CD4-positive, alpha-beta T cell treated with Interleukin-1 beta for 1 hour (primary cell): Measurements from ENCODE around the gene USP3.
"Not testable (repeated sequence)": the region's sequence is repeated elsewhere in the genome, so short reads cannot be mapped to it uniquely, and the experiment has no call there.

Source experiments
- DNase-seq, 2 donors: peaks; one replicate each; pipeline ENCODE4 v3.0.0-alpha.2; 2020 to 2022

Gene USP3

GRCh38 chr15:63513728-63514127 is 9.3 kb downstream of the USP3 start:
- no peak for DNase-seq

DNA sequence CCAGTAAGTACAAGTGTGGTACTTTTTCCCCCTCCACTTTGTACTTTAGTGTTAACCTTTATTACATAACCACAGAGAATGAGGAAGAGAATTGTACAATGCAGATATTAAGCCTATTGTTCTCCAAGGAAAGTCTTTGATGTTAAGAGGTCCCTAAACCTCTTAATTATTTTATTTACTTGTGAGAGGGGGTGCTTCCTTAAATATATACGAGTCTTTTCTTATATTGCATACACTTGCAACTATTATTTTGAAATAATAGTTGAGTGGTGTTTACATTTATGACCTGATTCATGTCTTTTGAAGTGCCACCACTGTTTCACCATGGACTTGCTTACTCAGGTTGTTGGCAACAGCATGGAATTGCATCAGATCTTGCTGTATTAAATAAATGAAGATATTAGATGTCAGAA is 10.1 kb downstream of the USP3 start:
- DNase-seq: no peak

DNA sequence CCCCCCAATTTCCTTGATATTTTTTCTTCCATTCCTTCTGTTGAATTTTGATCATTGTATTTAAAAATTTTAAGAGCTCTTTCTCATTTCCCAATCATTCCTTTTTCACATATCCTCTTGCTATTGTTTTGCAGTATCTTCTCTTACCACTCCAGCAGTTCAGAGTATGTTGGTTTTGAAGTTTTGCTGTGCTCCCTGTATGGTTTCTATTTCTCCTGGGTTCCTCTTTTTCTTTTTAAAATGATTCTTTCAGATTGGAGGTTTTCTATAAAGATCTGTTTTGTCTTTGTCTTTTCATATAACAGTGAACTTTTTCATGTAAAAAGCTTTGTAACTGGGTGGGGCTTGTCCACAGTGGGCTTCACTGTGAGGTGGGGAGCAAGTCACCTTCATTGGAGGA is 12.8 kb downstream of the USP3 start:
- DNase-seq: no peak

DNA sequence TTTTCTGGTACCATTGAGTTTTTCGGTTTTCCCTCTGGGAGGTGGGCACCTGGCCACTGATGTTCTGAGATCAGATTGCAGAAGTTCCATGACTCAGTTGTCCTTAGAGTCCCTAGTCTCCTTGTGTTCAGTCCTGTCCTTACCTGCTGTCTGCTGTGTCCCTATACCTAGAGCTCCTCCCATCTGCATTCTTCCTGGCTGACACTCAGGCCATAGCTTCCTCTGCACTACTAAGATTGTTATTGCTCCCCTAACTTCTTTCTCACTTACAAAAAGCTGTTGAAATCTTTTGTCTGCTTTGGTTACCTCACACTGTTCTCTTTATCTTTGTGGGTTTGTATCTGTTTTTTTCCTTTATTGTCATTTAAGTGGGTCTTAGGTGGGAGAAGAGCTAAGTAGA is 13.2 kb downstream of the USP3 start:
- no peak for DNase-seq

DNA sequence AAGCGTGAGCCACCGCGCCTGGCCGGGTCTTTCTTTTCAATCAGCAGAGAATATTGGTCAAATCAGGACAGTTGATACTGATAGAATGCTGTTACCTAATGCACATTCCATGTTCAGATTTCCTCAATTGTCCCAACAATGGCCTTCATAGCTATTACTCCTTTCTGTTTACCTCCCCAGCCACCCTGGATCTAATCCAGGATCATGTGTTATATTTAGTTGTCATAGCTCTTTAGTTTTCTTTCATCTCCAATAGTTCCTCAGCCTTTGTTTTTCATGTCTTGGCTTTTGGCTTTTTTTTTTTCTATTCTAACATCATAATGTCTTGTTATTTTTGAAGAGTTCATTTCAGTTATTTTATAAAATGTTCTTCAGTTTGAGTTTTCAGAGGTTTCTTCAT is 14.6 kb downstream of the USP3 start:
- DNase-seq: no peak

- no peak for DNase-seq
These were observed 15.3 kb downstream of the USP3 start for GRCh38 chr15:63519548-63520178.

- DNase-seq: not testable (repeated sequence)
These were observed 16.1 kb downstream of the USP3 start for GRCh38 chr15:63520462-63520861.

- no peak for DNase-seq
These were observed 17.8 kb downstream of the USP3 start for GRCh38 chr15:63522225-63522578.

DNA sequence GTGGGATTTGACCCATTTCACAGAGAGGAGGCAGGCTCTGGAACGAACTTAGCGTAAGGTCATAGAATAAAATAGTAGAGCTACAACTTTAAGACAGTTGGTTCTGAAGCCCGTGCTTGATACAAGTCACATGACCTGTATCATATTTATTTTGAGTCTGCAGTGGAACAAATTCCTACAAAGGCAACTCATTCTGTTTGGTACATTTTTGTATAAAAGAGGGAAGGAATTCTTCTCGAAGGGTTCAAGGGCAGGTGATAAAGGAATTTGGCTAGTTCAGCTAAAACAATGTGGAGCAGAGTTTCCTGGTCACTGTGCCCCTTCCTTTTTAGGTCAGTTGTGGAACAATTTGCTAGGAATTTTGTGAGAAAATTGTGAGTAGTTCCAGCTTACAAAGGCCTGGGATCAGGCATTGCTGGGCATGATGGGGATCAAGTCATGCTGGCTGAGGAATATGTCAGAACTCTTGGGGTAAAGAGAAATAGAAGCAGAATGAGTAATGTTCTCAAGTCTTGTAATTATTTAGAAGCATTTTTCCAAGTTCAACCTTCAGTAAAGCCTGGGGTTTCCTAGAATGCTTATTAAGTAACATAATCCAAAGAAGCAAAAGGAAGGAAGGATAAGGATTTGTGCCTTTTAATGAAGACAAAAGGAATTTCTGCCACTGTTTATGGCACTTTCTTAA is 19.1 kb downstream of the USP3 start:
- no peak for DNase-seq

GRCh38 chr15:63524316-63525015 is 20.1 kb downstream of the USP3 start:
- no peak for DNase-seq

DNA sequence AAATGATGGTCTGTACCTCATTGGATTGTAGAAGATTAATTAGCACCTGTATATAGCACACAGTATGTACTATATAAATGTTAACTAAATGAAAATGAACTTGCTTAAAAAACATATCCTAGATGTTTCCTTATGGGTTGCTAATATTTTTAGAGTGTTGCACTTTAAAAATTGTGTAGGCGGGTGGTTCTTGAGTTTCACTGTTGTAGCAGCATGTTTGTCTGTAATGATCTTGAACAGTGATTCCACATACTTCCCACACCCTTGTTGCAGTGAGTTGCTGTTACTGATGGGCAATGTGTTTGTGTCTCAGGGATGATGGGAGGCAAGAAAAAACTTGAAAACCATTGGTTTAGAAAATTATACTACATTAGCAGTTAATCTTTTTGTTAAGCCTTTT is 22.0 kb downstream of the USP3 start:
- no peak for DNase-seq

- no peak for DNase-seq
These were observed 23.8 kb downstream of the USP3 start for GRCh38 chr15:63528138-63528659.

GRCh38 chr15:63530235-63530634 is 25.8 kb downstream of the USP3 start:
- no peak for DNase-seq

GRCh38 chr15:63530752-63531299 is 26.4 kb downstream of the USP3 start:
- DNase-seq: no peak

DNA sequence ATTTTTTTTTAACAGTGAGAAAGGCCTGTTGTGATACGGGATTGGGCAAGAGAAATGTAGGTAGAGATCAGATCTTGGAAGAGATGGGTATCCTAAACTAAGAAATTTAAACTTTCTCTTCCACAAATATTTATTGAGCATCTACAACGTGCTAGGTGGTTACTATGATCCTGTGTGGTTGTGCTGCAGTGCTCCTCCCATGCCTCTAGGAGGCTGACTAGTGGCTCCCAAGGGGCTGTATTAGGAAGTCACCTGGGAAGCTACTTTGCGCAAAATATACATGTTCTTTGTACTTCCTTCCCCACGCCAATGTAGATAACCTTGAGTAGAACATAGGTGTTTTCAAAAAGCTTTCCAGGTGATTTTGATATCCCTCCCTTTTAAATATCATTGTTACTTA is 27.2 kb downstream of the USP3 start:
- DNase-seq: peak in 1 of 2 donors; percentile 17

DNA sequence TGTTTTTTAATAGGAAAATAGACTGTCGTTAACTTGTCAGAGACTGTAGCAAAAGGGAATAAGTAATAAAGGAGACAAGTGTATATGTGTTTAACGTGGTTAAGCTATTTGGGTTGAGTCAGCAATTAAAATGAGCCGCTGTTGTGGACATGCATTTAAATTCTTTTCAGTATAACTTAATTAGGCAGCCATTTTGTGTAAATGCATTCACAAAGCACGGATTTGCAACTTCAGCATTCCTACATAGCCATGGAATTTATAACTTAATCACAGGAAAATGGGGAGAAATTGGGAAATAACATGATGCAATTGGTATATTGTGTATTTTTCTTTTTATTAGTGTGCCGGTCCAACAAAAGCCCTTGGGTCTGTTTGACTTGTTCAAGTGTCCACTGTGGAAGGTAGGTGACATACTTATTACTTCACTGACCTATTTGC is 27.9 kb downstream of the USP3 start:
- DNase-seq: no peak

DNA sequence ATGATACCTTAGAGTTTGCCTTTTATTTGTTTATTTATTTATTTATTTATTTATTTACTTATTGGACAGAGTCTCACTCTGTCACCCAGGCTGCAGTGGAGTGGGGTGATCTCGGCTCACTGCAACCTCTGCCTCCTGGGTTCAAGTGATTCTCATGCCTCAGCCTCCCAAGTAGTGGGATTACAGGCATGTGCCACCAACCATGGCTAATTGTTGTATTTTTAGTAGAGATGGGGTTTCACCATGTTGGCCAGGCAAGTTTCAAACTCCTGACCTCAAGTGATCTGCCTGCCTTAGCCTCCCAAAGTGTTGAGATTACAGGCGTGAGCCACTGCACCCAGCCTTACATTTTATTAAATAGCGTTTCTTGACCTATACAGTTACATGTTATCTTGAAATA is 30.5 kb downstream of the USP3 start:
- not testable (repeated sequence) for DNase-seq

GRCh38 chr15:63535689-63536088 is 31.3 kb downstream of the USP3 start:
- DNase-seq: no peak

- DNase-seq: no peak
These were observed 34.5 kb downstream of the USP3 start for GRCh38 chr15:63538876-63539275.

DNA sequence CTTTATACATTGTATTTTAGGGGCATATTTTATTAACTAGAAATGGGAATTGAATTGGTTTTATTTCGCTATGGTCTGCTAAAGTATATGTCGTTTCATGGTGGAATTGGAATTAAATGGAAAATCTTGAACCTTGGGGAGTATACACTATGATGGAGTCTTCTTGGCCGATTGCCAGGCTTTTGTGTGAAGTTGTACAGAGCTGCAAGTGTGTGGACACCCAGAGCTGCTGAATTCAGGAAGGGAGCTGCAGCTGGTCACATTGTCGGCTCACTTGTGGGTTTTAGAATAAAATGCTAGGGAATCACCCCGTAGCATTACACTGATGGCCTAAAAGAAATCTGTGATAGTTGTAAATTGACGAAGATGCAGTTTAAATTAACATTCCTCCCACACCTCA is 35.1 kb downstream of the USP3 start:
- DNase-seq: no peak

GRCh38 chr15:63539998-63540397 is 35.6 kb downstream of the USP3 start:
- DNase-seq: no peak

GRCh38 chr15:63540449-63540848 is 36.1 kb downstream of the USP3 start:
- no peak for DNase-seq

GRCh38 chr15:63544258-63545026 is 40.0 kb downstream of the USP3 start:
- DNase-seq: no peak
